GM21619 (cell line): Measurements from ENCODE around the gene NKAIN2.

ENCODE experiments used
- ATAC-seq: cut with Tn5 transposase; IDR thresholded peaks from one replicate; pipeline ENCODE4 v1.9.1; 2021; ENCODE audit not compliant: unreplicated experiment

The NKAIN2 gene

DNA sequence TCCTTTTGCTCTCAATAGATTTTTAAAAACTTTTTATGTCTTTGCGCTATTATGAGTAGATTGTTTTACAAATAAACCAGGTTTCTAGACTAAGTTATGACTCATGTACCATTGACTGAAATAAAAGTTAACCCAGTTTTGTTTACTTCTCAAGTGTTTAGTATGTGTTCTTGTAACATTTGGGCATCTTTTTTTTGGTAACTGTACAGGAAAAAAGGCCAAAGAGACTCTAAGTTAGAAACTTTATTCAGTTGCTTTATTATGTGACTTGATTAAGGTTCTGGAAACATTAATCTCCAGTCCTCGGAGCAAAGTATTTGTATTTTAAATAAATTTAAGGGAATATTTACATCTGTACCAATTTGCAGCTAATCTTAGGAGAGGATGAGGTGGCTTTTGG is 2.9 kb downstream of the NKAIN2 start:
- no peak for ATAC-seq

- ATAC-seq, result no peak
Observed at GRCh38 chr6:123808556-123808955, 4.9 kb downstream of the NKAIN2 start.

DNA sequence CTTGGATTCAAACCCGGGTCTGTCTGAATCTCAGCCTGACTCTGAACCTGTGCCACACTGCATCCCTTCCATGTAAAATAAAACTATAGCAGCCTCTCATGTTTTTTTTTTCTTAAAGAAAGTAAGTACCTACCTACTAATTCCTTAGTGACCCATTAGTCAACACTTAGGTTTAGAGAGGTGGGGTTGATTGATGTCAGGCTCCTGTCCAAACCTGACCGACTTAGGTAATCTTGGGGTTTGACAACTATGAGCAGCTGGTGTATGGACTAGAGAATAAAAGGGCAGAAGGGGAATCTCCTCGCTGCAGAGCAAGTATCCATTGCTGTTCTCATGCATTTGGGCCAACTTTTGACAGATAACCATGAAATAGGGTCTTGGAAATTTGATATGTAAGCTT is 6.5 kb downstream of the NKAIN2 start:
- ATAC-seq, result no peak

- no peak for ATAC-seq
Observed at GRCh38 chr6:123810948-123811347, 7.3 kb downstream of the NKAIN2 start.

DNA sequence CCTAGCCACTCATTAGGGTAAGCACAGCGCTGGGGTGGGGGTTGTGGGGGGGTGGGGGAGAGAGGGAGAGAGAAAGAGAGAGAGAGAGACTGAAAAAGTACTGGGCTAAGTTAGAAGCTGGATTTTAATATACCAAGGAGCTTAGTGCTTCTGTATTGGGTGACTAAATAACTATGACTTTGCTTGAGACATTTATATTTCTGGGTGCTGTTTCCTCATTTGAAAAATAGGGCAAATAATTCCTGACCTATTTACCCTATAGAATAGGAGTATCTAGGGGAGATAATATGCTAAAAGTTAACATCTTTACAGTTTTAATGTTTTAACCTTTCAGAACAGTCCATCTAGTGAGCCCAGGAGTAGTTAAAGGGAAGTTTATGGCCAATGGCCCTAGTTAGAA is 7.7 kb downstream of the NKAIN2 start:
- no peak for ATAC-seq

- ATAC-seq, result no peak
Observed at GRCh38 chr6:123812621-123813020, 9.0 kb downstream of the NKAIN2 start.

DNA sequence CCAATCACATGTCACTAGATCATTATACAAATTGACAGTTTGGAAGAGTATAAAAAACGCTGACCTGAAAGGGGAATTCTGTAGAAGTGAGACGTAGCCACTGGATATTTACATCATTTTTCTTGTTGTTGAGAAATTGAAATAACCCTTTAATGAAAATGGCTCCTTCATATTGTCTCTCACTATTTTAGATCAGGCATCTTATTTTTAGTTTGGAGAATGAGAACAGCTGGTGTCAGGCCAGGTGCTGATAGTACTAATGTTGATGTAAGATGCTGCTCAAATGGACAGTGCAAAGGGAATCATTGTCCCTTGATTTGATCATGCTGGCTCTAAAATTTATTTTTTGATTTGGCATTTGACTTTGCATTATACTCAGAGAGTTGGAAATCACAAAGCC is 17.4 kb downstream of the NKAIN2 start:
- ATAC-seq, result no peak

GRCh38 chr6:123829302-123829953 is 25.8 kb downstream of the NKAIN2 start:
- ATAC-seq, result no peak

DNA sequence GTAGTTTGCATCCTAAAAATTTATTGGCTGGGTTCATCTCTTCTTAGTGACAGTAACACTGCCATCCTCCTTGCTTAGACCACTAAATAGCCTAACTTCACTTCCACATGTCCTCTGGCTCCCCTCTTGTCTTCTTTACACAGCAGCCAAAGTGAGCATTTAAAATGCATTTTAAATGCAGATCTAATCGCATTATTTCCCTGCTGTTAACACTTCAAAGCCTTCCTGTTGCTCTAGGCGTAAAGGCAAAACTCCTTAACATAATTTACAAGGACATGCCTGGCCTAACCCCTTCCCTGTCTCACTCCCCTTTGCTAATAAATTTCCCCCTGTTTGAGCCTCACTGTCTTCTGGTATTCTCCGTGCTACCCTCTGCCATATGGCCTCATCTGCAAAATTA is 26.5 kb downstream of the NKAIN2 start:
- ATAC-seq, result no peak

DNA sequence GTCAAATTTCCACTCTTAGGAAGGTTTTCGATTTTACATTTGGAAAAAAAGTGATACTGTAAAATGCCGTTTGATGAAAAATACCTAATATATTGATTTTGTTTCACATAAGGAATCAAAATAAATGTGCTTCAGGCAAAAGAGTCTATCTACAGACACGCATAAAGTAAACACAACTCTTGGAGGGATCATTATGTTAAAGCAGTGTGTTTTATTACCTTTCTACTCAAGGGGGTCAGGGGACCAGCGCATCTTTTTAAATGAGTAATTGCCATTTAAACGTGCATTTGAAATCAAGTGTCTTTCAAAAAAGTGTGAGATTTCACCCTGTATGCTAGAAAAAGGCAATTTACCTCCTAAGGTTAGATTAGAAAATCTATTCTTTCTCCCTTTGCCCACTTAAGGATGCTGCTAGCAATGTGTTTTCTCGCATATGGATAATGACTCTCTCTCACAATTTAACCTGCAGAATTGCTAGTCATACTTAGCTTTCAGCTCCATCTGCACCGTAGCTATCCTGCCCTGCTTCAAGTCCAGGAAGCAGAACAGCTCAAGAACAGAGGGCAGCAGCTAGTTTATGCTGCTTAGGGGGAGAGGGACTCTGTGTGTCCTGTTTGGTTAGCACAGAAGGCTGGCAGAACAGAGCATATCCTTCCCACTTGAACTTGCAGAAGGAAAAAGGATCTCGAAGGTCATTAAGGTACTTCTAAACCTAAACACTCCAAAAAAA is 35.0 kb downstream of the NKAIN2 start:
- no peak for ATAC-seq

DNA sequence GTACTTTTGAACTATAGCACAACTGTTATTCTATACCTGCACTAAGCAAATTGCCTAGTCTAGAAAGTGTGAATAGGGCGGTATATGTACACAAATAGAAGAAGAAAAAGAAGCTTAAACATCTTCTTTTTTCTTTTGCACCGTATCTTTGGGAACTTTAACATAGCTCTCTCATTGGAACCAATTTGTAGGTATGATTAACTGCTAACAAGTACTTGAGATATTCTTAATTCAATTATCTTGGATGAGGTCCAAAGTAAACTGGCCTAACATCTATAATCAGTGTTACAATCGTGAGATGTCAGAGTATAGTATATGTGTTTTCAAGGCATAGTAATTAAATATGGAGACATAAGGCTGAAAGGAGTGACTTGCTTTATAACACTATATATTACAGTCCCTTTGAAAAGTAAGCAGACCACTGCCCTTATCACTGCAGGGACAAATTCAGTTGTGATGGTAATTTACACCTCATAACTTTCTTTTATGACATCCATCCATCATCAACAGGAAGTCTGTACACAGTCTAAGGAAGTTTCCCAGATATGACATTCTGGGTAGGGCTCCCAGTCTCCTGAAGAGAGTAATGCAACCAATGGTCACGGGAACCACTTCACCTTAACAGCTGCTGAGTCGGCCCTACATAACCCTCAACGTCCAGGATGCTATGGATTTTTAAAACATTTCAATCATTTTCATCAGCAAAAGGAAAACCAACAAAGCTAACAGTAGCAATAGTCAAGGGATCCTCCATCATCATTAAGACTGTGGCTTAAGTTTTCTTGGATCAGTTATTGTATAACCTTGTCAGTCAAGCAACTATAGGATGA is 37.6 kb downstream of the NKAIN2 start:
- no peak for ATAC-seq

- no peak for ATAC-seq
Observed at GRCh38 chr6:123844011-123844410, 40.3 kb downstream of the NKAIN2 start.

GRCh38 chr6:123848347-123848746 is 44.7 kb downstream of the NKAIN2 start:
- no peak for ATAC-seq

DNA sequence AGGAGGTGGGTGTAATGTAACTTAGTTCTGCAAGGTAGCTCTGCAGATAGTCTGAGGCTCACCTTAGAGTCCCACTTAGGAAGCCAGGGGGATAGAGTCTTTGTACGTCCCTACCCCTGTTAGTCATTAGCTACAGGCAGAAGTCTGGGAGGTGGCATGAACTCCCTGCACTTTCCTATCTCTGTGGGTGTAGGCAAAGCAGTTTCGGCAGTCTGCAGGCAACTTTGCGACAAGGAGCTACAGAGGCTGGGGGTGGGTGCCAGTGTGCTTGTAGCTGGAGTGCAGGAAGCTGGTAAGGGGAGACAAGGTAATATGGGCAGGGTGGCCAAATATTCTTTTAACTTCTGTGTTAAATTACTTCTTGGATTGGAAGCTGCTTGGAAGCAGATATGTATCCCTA is 45.7 kb downstream of the NKAIN2 start:
- no peak for ATAC-seq

GRCh38 chr6:123850555-123850954 is 46.9 kb downstream of the NKAIN2 start:
- ATAC-seq, result no peak

- ATAC-seq, result no peak
Observed at GRCh38 chr6:123854201-123854600, 50.5 kb downstream of the NKAIN2 start.

- ATAC-seq, result no peak
Observed at GRCh38 chr6:123855506-123855905, 51.8 kb downstream of the NKAIN2 start.

- no peak for ATAC-seq
Observed at GRCh38 chr6:123859291-123859690, 55.6 kb downstream of the NKAIN2 start.

DNA sequence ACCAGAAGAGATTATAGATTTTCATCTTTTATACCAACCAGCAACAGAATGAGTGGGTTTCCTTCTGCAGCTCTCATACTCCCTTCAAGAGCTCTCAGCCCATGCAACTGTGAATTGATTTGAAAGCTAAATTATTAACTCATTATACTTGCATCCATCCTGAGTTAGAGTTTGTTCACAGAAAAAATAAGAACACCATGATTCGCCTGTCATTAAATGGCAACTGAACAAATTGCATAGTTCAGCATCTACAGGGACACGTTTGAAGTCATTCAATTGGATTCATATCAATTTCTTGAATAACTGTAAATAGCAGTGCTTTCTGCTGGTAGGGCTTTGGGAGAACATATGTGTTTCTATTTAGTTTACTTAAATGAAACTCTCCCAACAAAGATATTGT is 65.7 kb downstream of the NKAIN2 start:
- no peak for ATAC-seq

- ATAC-seq, result no peak
Observed at GRCh38 chr6:123873974-123874373, 70.3 kb downstream of the NKAIN2 start.

DNA sequence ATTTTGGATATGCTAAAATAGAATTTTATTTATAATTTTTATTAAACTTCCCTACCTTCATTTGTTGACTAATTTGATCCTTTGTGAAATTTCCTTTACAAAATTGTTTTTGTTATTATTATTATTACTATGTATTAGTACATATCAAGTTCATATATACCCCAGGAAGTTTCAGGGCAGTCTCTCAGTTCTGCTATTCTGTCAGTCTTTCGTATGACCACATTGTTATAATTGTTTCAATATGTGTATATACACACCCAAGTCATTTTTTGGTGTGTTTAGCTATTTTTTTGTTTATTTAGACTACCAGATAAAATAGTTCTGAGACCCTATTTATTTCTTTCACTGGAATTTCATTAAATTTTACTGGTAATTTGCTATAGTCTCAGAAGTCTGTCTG is 72.1 kb downstream of the NKAIN2 start:
- ATAC-seq, result no peak

DNA sequence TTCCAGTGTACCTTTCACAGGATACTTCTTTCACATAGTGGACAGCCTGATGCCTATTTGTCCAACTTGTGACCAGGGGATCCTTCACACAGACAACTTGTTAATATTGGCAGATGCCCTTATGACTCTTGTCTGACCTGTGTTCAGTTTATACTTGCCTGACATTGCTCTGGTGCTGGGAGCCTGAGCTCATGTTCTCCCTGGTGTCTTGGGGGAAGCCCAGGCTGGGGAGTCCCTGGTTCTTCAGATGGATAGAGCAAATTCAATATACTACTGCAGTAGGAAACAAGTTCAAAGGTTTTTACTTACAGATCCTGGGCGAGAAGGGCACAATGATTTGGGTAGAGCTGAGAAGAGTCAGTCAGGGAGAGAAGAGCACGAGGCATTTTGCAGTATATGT is 76.1 kb downstream of the NKAIN2 start:
- no peak for ATAC-seq
